GM06990 (cell line): ENCODE data around the gene CCNL2.

Source experiments
- DNase-seq: peaks from one replicate; pipeline ENCODE4 v3.0.0-alpha.2; 2011; ENCODE audit not compliant: insufficient read length; ENCODE audit errors: extremely low read depth
- H3K27me3 ChIP-seq: replicated peaks from 2 replicates; pipeline ENCODE4 v1.6.0; 2011; ENCODE audit warnings: low read length; ENCODE audit not compliant: control insufficient read depth, insufficient read depth
- H3K36me3 ChIP-seq: 2 replicates; pipeline ENCODE4 v1.5.1; 2011; ENCODE audit warnings: low read length; ENCODE audit not compliant: control insufficient read depth, insufficient read depth
- H3K4me3 ChIP-seq: replicated peaks from 2 replicates; pipeline ENCODE4 v1.5.1; 2011; ENCODE audit warnings: low read depth, mild to moderate bottlenecking, control low read depth, low read length
- CTCF ChIP-seq: IDR thresholded peaks from 2 replicates; pipeline ENCODE4 v1.5.1; 2011; ENCODE audit warnings: low read length, control low read depth, mild to moderate bottlenecking, inconsistent platforms; ENCODE audit not compliant: insufficient read depth, poor library complexity, severe bottlenecking

CCNL2 gene

DNA sequence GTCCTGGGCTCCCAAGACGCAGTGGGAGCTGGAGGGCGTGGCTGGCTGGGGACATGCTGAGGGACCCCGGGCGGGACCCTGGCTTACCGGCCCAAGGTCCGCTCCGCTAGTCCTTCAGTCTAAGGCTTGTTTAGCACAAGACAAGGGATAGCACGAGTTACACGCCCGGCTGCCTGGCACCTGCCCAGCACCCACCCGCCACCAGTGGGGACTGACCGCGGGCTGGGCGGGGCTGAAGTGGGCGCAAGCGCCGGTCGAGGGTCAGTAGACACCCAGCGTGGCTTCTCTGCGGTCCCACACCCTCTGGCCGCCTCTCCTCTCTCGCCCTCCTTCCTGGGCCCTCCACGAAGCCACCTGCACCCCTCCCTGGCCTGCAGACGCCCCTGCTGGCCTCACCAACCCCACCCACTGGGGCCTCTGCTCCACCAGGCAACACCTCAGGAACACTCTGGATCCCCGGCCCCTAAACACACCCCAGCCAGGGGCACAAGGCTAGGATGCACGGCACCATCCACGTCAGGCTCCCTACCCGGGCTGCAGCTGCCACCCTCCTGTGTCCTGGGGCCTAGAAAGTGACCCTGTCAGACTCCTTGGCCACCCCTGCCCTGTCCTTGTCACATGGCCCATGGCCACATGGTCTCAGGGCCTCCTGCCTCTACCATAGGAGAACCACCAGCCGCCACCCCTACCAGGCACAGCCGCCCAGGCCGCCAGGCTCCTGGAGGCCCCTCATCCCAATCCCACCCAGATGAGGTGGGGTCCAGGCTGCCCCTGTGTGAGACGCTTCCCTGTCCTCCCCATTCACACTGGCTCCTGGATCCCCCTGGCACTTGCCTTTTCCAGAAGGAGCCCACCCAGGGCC is 62.0 kb downstream of the CCNL2 start:
- no peak overlapping the region for H3K4me3 ChIP-seq
- peaks cover 4% of the 10 kb centered on the region for H3K36me3 ChIP-seq
- no peaks in the 10 kb centered on the region for H3K27me3 ChIP-seq
- no peak for TF ChIP-seq CTCF
- no peak for DNase-seq

DNA sequence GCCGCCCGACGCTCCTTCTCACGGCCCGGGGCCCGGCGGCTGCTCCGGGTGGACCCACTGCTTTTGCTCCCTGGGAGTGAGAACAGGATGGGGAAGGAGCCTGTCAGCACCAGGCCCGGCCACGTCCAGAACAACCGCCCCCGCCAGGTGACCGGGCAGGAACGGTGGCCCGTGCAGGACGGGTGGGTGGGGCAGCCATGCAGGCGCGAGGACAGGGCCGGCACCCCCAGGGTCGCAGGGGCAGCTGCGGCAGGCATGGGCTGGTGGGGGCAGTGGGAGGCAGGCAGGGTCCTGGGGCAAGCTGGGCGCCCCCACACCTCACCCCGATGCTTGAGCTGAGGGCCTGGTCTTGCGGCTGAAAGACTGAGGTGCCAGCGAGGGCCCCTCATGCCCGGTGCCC is 62.7 kb downstream of the CCNL2 start:
- Histone ChIP-seq H3K27me3 (no peaks in the 10 kb centered on the region), H3K4me3 (no peak overlapping the region), H3K36me3 (peaks cover 4% of the 10 kb centered on the region)
- no peak for TF ChIP-seq CTCF
- DNase-seq, result no peak

- Histone ChIP-seq H3K36me3 (no peaks in the 10 kb centered on the region; the same call in none of the 2 replicates), H3K4me3 (no peak overlapping the region), H3K27me3 (no peaks in the 10 kb centered on the region)
- TF ChIP-seq CTCF, result no peak
- DNase-seq, result no peak
Observed at GRCh38 chr1:1335792-1336248, 63.3 kb downstream of the CCNL2 start.
